NCI-H1048 (cell line): ENCODE measurements around the gene ABLIM2.

Experiments used
- DNase-seq: peaks from one replicate; lab custom pipeline; 2025; lab: John Stamatoyannopoulos, UW

The ABLIM2 gene

DNA sequence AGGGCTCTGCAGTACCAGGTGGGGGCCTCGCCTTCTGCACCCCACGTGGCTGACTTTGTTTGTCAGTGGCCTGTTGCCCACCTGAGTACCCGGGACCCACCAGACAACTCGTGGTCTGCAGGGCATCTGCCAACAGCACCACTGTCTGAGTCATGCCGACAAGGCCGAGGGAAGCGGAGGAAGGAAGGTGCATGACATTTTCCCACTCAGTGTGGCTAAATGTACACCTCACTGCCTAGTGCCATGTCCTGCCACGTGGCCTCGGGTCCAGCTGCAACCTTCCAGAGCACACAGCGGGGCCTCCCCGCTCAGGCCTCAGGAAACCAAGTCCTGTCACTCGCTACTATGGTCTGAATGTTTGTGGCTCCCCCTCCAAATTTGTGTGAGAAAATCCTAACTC is 22.1 kb downstream of the ABLIM2 start:
- no peak for DNase-seq

- DNase-seq: no peak
Measured at GRCh38 chr4:8135666-8136065, 22.9 kb downstream of the ABLIM2 start.

- no peak for DNase-seq
Measured at GRCh38 chr4:8133897-8134563, 24.6 kb downstream of the ABLIM2 start.

DNA sequence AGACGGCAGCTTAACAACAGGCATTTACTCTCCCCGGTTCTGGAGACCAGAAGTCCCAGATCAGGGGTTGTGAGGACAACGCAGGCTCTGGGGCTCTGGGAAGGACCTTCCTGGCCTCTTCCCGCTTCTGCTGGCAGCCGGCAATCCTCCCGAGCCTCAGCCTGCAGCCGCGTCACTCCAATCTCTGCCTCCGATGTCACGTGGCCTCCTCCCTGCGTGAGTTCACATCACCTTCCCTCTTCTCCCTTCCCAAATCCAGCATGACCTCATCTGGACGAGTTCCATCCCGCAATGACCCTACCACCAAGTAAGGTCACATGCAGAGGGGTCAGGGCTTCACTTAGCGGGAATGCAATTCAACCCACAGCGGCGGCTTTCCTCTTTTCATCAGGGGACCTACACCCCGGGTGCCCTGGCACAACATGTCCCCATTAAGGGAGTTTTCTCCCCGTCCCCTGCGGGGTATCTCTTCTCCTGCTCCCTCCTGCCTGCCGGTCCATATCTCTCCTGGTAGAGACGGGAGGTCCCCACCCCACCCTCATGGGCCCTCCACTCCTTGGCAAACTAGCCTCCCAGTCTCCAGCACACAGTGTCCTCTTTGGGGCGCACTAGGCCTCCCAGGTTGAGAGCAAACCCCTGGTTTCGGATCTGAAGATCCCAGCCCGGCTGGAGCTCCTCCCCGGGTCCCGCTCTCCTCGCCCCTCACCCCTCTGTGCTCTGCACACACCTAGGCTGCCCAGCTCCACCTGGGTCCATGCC is 25.5 kb downstream of the ABLIM2 start:
- no peak for DNase-seq

DNA sequence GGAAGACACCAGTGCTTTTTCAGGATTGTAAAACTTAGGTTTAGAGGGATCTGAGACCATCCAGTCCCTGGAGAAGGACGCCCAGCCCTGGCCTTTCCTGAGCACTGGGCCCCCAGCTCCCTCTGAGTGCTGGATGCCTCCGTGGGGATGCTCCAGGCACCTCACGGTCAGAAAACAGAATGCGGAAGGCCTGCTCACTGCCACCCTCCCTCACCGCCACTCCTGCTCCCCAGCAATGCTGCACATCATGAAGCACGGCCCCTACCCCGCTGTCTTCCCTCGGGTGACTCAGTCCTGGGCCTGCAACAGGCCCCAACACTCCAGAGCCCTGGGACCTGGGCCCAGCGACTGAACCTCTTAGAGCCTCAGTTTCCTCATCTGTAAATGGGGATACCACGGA is 26.2 kb downstream of the ABLIM2 start:
- no peak for DNase-seq

DNA sequence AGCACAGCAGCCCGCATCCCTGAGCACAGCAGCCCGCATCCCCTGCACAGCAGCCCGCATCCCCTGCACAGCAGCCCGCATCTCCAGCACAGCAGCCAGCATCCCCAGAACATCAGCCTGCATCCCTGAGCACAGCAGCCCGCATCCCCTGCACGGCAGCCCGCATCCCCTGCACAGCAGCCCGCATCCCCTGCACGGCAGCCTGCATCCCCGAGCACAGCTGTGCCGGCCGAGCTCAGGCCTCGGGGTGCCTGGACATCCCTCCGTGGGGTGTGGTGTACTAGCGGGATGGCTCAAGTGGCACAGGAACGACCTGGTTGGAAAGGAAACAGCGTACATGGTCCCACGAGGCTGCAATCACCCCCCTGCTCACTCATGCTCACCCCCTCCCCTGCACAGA is 26.8 kb downstream of the ABLIM2 start:
- no peak for DNase-seq

DNA sequence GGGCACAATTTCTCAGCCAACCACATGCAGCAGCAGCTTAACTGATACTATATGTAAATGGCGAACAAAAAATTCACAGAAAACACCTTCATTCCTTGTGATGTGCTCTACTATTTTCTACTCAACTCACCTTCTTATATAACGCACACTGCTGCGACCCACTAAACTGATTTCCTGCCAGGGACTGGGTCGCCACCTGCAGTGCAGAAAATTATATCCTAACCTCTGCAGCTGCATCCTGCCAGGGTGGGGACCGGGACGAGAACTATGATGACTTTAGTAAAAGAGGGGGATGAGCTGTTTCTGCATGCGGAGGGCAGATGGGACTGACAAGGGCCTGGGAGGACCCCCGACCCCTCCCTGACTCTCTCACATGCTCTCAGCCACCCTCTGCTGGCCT is 27.4 kb downstream of the ABLIM2 start:
- no peak for DNase-seq

DNA sequence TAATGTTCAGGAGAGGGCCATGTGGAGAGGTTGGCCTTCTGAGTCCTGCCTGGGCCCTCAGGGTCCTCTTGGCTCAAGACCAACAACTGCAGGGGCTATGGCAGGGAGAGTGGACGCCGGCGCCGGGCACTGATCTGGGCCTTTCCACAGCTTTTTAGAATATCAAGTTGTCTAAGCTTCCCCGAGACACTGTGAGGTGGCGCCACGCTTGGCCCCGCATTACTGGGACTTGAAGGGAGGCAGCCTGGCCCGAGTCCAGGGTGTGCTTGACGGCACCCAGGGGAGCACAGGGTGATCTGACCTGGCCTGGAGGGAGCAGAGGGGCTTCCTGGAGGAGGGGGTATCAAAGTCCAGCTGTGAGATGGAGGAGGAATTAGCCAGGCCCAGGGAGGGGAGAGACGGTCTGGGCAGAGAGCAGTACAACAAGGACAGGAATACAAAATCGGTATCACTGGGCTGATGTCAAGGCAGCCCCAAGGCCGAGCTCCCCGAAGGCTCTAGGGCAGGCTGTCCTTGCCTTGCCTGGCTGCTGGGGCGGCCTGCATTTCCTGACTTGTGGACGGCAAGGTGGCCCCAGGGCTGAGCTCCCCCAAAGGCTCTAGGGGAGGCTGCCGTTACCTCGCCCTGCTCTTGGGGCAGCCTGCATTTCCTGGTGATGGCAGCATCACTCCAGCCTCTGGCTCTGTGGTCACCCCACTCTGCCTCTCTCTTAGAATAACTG is 28.1 kb downstream of the ABLIM2 start:
- DNase-seq: no peak

DNA sequence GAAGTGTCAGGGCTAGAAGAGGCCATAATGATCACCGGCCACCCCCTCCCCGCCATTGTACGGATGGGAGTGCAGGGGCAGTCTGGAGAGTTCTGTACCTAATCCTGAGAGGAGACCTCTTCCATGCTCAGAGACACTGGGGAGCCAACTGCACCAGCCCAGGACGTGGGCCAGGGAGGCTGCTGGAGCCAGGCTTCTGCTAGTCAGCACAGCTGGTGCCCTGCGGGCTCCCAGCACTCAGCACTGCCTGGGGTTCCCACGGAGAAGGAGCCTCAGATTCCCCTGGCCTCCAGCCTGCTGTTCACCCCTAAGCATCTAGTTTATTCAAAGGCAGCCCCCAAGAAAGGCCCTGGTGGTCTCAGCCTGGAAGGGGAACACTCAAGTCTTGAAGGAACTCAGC is 28.8 kb downstream of the ABLIM2 start:
- DNase-seq: no peak

DNA sequence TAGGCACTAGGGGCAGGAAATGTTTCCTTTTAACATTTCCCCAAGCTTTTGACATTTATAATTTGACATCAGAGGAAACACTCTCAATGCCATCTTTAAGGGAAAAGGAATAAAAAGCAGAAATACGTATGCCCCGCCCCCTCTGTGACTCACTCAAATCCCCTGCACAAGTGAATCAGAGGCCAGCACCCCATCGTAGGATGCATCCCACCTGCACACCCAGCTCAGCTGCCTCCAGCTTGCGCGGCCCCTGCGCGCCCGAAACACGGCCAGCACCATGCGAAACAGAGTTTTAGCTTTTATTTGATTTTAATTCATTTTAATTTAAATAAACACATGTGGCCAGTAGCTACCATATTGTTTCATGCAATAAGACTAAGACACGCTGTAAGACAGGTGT is 29.5 kb downstream of the ABLIM2 start:
- DNase-seq: no peak

DNA sequence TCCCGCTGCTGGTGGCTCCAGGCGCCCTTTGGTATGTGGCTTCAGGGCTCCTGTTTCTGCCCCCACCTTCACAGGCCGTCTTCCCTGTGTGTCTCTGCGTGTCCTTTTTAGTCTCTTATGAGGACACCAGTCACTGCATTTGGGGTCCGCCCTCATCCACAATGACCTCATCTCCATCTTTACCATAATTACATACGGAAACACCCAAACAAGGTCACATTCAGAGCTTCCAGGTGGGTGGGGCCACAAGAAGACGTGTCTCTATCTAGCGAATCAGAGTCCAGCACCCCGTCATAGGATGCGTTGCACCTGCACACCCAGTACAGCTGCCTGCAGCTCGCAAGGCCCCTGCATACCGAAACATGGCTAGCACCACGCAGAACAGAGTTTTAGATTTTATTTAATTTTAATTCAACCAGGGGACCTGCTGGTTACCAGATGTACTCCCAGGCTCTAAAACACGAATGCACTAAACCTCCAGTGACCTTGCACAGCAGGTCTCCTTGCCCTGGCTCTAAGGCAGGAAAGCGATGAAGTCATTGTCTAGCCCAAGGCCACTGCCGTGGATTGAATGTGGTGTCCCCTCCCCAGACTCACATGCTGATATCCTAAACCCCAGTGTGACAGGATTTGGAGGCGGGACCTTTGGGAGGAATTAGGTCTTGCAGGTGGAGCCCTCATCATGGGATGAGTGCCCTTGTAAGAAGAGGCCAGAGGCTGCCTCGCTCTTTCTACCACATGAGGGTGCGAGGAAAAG is 30.3 kb downstream of the ABLIM2 start:
- DNase-seq: no peak

DNA sequence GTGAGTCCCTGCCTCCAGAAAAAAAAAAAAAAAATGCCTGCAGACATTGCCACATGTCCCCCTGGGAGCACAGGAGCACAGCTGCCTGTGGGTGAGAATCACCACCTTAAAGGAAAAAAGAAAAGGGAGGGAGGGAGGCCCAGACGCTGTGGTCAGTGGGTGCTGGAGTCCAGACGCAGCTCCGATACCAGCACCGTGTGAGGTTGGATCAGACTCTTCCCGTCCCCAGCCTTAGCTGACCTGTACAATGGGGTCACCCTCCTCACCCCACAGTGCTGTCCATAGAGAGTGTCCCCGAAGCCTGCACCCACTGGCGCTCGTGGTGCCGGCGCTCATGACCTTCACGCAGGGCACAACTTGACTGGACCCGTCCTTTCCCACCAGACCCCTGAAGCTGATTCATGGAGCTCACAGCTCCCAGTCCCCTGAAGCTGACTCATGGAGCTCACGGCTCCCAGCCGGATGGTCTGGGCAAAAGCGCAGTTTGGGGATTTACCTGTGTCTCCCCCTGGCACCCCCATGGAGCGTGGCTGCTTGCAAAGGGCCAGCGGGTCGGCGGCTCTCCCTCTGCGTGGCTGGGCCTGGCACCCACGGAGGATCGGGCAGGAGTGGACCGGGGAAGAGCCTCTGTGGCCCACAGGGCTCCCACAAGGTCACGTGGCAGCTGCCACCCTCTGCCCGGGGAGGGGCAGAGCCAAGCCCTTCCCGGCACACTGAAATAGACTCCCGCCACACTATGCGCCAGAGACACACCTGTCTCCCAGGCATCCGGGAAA is 31.4 kb downstream of the ABLIM2 start:
- no peak for DNase-seq

DNA sequence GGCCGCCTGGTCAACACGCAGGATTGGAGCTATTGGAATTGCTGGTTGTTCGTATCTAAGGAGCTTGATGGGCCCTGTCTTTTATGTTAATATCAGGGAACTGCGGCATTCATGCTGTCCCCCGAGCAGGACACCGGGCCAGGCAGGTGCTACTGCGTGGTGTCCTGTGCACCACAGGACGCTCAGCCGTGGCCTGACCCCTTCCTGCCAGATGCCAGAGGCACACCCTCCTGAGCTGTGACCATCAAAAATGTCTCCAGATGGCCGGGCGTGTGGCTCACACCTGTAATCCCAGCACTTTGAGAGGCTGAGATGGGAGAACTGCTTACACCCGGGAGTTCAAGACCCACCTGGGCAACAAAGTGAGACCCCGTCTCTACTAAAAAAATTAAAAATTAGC is 32.1 kb downstream of the ABLIM2 start:
- DNase-seq: no peak

- no peak for DNase-seq
Measured at GRCh38 chr4:8125526-8126056, 33.0 kb downstream of the ABLIM2 start.

DNA sequence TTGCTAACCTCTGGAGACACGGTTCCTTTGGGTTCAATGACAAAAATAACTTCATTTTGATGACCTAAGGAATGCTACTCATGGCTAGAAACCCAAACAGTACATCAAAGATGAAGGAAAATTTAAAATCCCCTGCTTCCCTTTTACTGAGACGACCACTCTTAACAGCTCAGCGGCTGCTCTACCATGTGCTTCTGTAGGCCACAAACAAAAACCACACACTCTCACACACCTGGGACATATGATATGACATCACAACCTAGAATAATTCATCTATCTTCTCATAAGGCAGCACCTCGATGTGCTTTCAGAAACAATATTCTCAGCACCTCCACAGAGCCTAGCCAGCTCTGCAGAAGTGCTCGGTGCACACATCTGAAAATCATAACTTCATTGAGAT is 34.7 kb downstream of the ABLIM2 start:
- DNase-seq: no peak

DNA sequence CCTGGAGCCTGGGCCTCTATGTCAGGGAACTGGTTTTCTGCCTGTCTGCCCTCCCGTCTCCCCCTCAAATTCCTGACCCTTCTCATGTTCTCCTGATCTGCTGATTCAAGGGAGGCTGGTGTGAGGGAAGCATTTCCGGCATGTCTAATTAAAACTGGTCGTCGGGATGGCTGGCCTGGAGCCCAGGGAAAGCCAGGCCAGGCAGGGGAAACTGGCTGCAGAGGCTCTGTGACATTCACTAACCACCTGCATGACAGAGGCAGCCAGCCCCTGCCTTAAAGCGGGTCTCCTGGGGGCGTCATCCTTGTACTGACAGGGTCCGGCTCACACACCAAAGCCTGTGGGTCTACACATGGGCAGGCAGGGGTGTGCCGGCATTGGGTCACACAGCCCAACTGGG is 35.2 kb downstream of the ABLIM2 start:
- DNase-seq: no peak

DNA sequence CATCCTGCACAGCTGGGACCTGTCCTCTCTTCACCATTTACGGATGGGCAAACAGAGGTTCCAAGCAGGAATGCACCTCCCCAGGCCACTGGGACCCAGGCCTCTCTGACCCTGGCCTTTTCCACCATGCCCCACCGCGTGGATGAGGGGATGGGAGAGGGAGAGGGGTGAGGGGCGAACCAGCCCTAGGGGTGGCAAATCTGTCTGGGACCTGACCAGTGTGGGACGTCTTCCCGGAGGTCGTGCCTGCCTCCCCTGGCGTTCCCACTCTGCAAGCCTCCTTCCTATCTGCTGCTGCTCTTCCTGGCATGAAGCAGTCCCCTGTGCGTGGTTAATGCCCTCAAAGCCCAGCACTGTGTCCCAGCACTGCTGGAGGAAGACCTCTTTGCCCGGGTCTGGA is 35.9 kb downstream of the ABLIM2 start:
- no peak for DNase-seq

- no peak for DNase-seq
Measured at GRCh38 chr4:8121292-8122015, 37.2 kb downstream of the ABLIM2 start.

- DNase-seq: no peak
Measured at GRCh38 chr4:8120501-8120900, 38.1 kb downstream of the ABLIM2 start.

GRCh38 chr4:8119877-8120276 is 38.7 kb downstream of the ABLIM2 start:
- DNase-seq: no peak

DNA sequence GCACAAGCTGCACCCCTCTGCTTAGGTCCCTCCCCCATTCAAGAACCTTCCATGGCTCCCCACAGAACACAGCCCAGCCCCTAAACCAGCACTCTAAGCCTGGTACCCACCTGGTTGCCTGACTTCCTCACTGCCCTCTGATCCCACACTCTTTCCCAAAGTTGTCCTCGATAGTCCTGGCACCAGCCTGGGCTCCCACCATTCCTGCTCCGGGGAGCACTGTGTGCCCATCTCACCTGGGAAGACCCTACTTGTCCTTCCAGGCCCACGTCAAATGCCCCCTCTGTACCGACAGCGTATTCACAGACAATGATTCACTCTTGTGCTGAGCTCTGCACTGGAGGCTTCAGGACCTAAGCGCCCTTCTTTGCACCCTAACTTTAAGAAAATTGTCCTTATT is 40.1 kb downstream of the ABLIM2 start:
- DNase-seq: no peak
